Body of pancreas (tissue), 4 donors: ENCODE results near the gene DENND1A. TPM values are rescaled to one million over a fixed set of nuclear protein-coding genes. Genes with fewer than 3 reads are reported as not detected.

Experiments used
- ATAC-seq: fragments of 150-250 bp; one replicate; pipeline ENCODE4 v1.9.1; 2016
- DNase-seq, 4 donors: peaks; one replicate each; pipeline ENCODE4 v3.0.0-alpha.2; 2019
- H3K27ac ChIP-seq, 4 donors: fragments of 200-600 bp; sonication (generic); 1 replicate in 3 of 4; 2 replicates in 1 of 4; pipeline versions ENCODE4 v1.5.1 to v1.6.1; 2016 to 2019; ENCODE audit warnings: mild to moderate bottlenecking in 1 of 4, mixed read lengths in 1 of 4, moderate library complexity in 1 of 4
- H3K27me3 ChIP-seq, 2 donors: fragments of 200-600 bp; sonication (generic); one replicate each; pipeline ENCODE4 v1.6.0; 2016; ENCODE audit warnings: mild to moderate bottlenecking in 1 of 2
- H3K36me3 ChIP-seq, 2 donors: fragments of 200-600 bp; sonication (generic); replicated peaks in 1 of 2; 2 replicates each; pipeline ENCODE4 v1.5.1; 2016; ENCODE audit warnings: low read depth in 2 of 2; ENCODE audit not compliant: insufficient read depth in 1 of 2
- H3K4me1 ChIP-seq: fragments of 200-600 bp; sonication (generic); one replicate; pipeline ENCODE4 v1.6.0; 2016
- H3K4me3 ChIP-seq, 2 donors: fragments of 200-600 bp; sonication (generic); 1 replicate in 1 of 2; 2 replicates in 1 of 2; pipeline ENCODE4 v1.5.1; 2016 to 2019
- H3K9me3 ChIP-seq, 3 donors: fragments of 200-600 bp; sonication (generic); 1 replicate in 2 of 3; 2 replicates in 1 of 3; pipeline ENCODE4 v1.5.1; 2016
- CTCF ChIP-seq, 7 experiments: fragments of 450-650 bp in 4 of 7; fragments of 200-600 bp in 3 of 7; sonication (generic) in 3 of 7; IDR thresholded peaks; one replicate each; pipeline ENCODE4 v1.5.1; 2016 to 2019; ENCODE audit warnings: antibody characterized with exemption in 7 of 7
- POLR2A ChIP-seq, 3 donors: fragments of 450-650 bp; IDR thresholded peaks; one replicate each; pipeline ENCODE4 v1.6.1; 2016; ENCODE audit warnings: antibody characterized with exemption in 3 of 3, mild to moderate bottlenecking in 2 of 3
- WGBS, 2 donors: methylation state at CpG; one replicate each; pipeline ENCODE4 v1.1.5; 2017; 5-methylcytosine and 5-hydroxymethylcytosine counted together
- intact Hi-C: fragments of 100-400 bp; cut with DNase I; formaldehyde crosslinking; loops from one replicate; pipeline ENCODE4 v1.15.1; 2023
- total RNA-seq, 2 donors: library from RNA; depleted of rRNA; stranded (reverse); fragments of >200 nt; gene quantifications; one replicate each; pipeline ENCODE4 v1.1.0, GENCODE V29; 2016

The DENND1A gene
- total RNA-seq, 2 donors from 2014 or later = 7.6 to 8.6 TPM

DNA sequence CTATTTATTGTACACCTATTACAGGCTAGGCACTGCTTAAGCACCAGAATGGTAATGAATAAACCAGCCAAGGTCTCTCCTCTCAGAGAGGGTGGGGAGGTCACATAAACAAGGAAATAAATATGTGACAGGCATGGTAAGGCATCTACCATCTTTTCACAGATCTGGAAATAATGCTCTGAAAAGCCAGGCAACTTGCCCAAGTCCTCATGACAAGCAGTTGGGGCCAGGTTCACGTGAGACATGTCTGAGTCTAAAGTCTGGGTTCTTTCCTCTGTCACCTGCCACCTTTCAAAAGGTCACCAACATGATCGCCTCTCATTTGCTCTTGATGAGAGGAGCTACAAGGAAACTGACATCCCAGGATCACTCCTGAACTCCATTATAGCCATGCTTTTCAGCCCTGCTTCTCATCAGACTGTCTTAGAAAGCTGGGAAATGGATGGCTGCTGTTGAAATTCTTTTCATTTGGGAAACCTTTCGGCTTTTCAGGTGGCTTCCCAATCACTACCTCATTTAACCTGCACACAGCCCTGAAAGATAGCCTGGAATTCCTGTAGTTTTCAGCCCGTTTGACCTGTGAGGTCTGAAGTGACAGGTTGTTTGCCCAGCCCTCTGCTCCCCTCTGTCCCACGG is 450.8 kb downstream of the DENND1A start:
- no peak for TF ChIP-seq CTCF (IDR thresholded peaks at IDR 0.05)
- no peak for TF ChIP-seq POLR2A (IDR thresholded peaks at IDR 0.05)
- peaks cover 4% of the 10 kb centered on the region for H3K4me1 ChIP-seq
- 56 to 62% methylated on average over 5 of the region's 5 CpGs for WGBS, 2 donors
- ATAC-seq (peak; percentile 30), DNase-seq (peak in 1 of 4 donors; percentile 8)
- H3K36me3 ChIP-seq = no peaks in the 10 kb centered on the region
- intact Hi-C loops = no loop called here
- no peaks in the 10 kb centered on the region for H3K9me3 ChIP-seq
- no peaks in the 10 kb centered on the region for H3K27me3 ChIP-seq
- no peak overlapping the region for H3K4me3 ChIP-seq
- no peak overlapping the region for H3K27ac ChIP-seq

GRCh38 chr9:123478160-123478559 is 451.8 kb downstream of the DENND1A start:
- TF ChIP-seq CTCF (IDR thresholded peaks at IDR 0.05) = no peak
- no peak for TF ChIP-seq POLR2A (IDR thresholded peaks at IDR 0.05)
- DNase-seq (no peak), ATAC-seq (no peak)
- intact Hi-C loops = no loop called here
- Histone ChIP-seq H3K4me1 (peaks cover 4% of the 10 kb centered on the region), H3K36me3 (no peaks in the 10 kb centered on the region), H3K27ac (no peak overlapping the region), H3K9me3 (no peaks in the 10 kb centered on the region), H3K27me3 (no peaks in the 10 kb centered on the region), H3K4me3 (no peak overlapping the region)
- 86 to 88% methylated on average over 6 of the region's 6 CpGs for WGBS, 2 donors

DNA sequence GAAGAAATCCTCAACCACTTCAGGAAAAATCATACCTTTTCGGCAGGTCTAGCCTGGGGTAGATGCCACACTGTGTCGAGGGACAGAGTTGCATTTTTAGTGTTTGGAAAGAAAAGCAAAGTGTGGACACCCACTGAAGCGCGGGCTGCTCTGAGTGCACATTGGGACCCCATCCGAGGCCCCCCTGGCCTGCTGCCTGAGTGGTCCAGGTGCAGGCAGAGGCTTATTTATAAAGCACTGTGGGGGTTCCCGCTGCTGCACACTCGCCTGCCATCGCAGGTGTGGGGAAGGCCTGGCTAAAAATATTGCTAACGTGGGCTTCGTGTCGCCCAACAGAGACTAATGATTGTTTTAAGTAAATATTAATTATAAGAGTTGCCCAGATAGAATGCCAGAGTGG is 454.5 kb downstream of the DENND1A start:
- no peaks in the 10 kb centered on the region for H3K27me3 ChIP-seq
- no peak overlapping the region for H3K4me3 ChIP-seq
- no peaks in the 10 kb centered on the region for H3K36me3 ChIP-seq
- no peak for DNase-seq
- no peaks in the 10 kb centered on the region for H3K9me3 ChIP-seq
- ATAC-seq = no peak
- WGBS, 2 donors = 90 to 95% methylated on average over 11 of the region's 11 CpGs
- intact Hi-C loops = no loop called here
- no peak for TF ChIP-seq POLR2A (IDR thresholded peaks at IDR 0.05)
- TF ChIP-seq CTCF (IDR thresholded peaks at IDR 0.05) = no peak
- H3K27ac ChIP-seq = no peak overlapping the region
- H3K4me1 ChIP-seq = peaks cover 4% of the 10 kb centered on the region

DNA sequence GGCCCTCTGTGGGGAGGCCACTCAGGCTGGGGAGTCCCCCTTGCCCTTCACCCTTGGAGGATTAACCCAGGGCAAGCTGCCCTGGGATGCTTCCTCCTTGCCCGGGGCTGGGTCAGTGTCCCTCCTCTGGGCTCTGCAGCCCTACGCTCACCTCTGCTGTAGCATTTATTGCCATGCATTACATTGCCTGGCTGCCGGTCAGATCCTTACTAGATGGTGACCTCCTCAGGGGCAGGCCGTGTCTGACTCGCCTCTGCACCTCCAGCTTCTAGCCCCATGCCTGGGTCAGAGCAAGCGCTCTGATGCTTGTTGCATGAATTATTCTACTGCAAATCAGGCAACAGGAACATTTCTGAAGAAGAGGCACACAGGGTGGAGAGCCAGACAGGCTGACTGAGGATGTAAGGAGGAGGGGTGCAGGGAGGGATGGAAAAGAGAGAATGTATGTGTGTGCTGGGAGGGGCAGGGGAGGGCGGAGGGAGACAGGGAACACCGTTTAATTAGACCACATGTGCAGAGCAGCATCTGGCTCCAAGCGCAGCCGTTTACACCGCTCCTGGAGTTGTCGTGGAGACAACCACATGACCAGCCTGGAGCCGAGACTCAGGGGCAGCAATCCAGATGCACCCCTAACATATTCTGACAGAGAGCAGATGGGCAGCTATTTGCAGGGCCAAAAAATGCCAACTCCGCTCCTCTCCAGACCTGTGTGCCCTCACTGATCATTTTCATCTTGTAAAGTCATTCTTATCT is 456.9 kb downstream of the DENND1A start:
- no peaks in the 10 kb centered on the region for H3K27me3 ChIP-seq
- no peaks in the 10 kb centered on the region for H3K36me3 ChIP-seq
- H3K9me3 ChIP-seq = no peaks in the 10 kb centered on the region
- no peaks in the 10 kb centered on the region for H3K4me1 ChIP-seq
- intact Hi-C loops = no loop called here
- DNase-seq (peak in 2 of 4 donors; percentile 8 to 23), ATAC-seq (no peak)
- no peak overlapping the region for H3K27ac ChIP-seq
- no peak overlapping the region for H3K4me3 ChIP-seq
- 89 to 90% methylated on average over 10 to 14 of the region's 14 CpGs for WGBS, 2 donors
- TF ChIP-seq CTCF (IDR thresholded peaks at IDR 0.05) = no peak
- TF ChIP-seq POLR2A (IDR thresholded peaks at IDR 0.05) = no peak
